ENCODE measurements around the gene LRRC51. TPM values are rescaled to one million over a fixed set of nuclear protein-coding genes. Genes with fewer than 3 reads are reported as not detected.

Gene LRRC51
- total RNA-seq, 2 donors from 2014 or later, result 6.1 to 24.0 TPM

- H3K4me1 ChIP-seq (ENCODE audit: control insufficient read depth in 1 of 2, low read depth in 2 of 2), result no peaks in the 10 kb centered on the region
- no peak for DNase-seq (ENCODE audit: low spot score)
- TF ChIP-seq CTCF (IDR thresholded peaks at IDR 0.05), result no peak
- no peak overlapping the region for H3K27ac ChIP-seq
- ATAC-seq (ENCODE audit: insufficient number of reproducible peaks, low FRiP score, low read depth), result no peak
- no peaks in the 10 kb centered on the region for H3K9me3 ChIP-seq
- no peaks in the 10 kb centered on the region for H3K27me3 ChIP-seq (replicated peaks; ENCODE audit: insufficient read depth)
- no peak overlapping the region for H3K4me3 ChIP-seq
- H3K36me3 ChIP-seq, result no peaks in the 10 kb centered on the region
Observed at GRCh38 chr11:72144807-72145565, 64.3 kb downstream of the LRRC51 start.

Other genes with a start within 250 kb of the LRRC51 start
- not detected for gene DEFB108B, start 247.7 kb upstream of the LRRC51 start, total RNA-seq
- gene DEFB131B, start 202.4 kb upstream of the LRRC51 start, total RNA-seq, result not detected
- gene XNDC1N, start 152.3 kb upstream of the LRRC51 start, total RNA-seq, result 1 to 10 TPM; 6.0 to 7.7 TPM
- 10 to 100 TPM; 50.2 to 74.6 TPM for gene RNF121, start 151.8 kb upstream of the LRRC51 start, total RNA-seq
- 10 to 100 TPM; 20.2 to 32.2 TPM for gene IL18BP, start 81.9 kb upstream of the LRRC51 start, total RNA-seq
- gene NUMA1, start 308 bp upstream of the LRRC51 start, total RNA-seq, result 100 to 1,000 TPM; 282 to 286 TPM
- 10 to 100 TPM; 68.1 to 94.4 TPM for gene LAMTOR1, start 22.4 kb downstream of the LRRC51 start, total RNA-seq
- gene TOMT, start 25.1 kb downstream of the LRRC51 start, total RNA-seq, result not detected
- gene ANAPC15, start 31.8 kb downstream of the LRRC51 start, total RNA-seq, result 10 to 100 TPM in 1 of 2 donors, 1 to 10 TPM in 1; 9.8 to 24.2 TPM
- gene FOLR3, start 54.9 kb downstream of the LRRC51 start, total RNA-seq, result not detected
- gene FOLR1, start 111.3 kb downstream of the LRRC51 start, total RNA-seq, result not detected
- 100 to 1,000 TPM in 1 of 2 donors, 10 to 100 TPM in 1; 51.4 to 118 TPM for gene FOLR2, start 135.9 kb downstream of the LRRC51 start, total RNA-seq
- gene INPPL1, start 143.9 kb downstream of the LRRC51 start, total RNA-seq, result 100 to 1,000 TPM; 108 to 113 TPM
- gene PHOX2A, start 163.3 kb downstream of the LRRC51 start, total RNA-seq, result not detected